GM06990 (cell line): ENCODE measurements around the gene HOXA3.

Source experiments
- DNase-seq: peaks from one replicate; pipeline ENCODE4 v3.0.0-alpha.2; 2011; ENCODE audit not compliant: insufficient read length; ENCODE audit errors: extremely low read depth
- H3K27me3 ChIP-seq: replicated peaks from 2 replicates; pipeline ENCODE4 v1.6.0; 2011; ENCODE audit warnings: low read length; ENCODE audit not compliant: control insufficient read depth, insufficient read depth
- H3K36me3 ChIP-seq: 2 replicates; pipeline ENCODE4 v1.5.1; 2011; ENCODE audit warnings: low read length; ENCODE audit not compliant: control insufficient read depth, insufficient read depth
- H3K4me3 ChIP-seq: replicated peaks from 2 replicates; pipeline ENCODE4 v1.5.1; 2011; ENCODE audit warnings: low read depth, mild to moderate bottlenecking, control low read depth, low read length
- TF ChIP-seq, protein P1 (sequence below): IDR thresholded peaks from 2 replicates; pipeline ENCODE4 v1.5.1; 2011; ENCODE audit warnings: low read length, control low read depth, mild to moderate bottlenecking, inconsistent platforms; ENCODE audit not compliant: insufficient read depth, poor library complexity, severe bottlenecking

HOXA3 gene

DNA sequence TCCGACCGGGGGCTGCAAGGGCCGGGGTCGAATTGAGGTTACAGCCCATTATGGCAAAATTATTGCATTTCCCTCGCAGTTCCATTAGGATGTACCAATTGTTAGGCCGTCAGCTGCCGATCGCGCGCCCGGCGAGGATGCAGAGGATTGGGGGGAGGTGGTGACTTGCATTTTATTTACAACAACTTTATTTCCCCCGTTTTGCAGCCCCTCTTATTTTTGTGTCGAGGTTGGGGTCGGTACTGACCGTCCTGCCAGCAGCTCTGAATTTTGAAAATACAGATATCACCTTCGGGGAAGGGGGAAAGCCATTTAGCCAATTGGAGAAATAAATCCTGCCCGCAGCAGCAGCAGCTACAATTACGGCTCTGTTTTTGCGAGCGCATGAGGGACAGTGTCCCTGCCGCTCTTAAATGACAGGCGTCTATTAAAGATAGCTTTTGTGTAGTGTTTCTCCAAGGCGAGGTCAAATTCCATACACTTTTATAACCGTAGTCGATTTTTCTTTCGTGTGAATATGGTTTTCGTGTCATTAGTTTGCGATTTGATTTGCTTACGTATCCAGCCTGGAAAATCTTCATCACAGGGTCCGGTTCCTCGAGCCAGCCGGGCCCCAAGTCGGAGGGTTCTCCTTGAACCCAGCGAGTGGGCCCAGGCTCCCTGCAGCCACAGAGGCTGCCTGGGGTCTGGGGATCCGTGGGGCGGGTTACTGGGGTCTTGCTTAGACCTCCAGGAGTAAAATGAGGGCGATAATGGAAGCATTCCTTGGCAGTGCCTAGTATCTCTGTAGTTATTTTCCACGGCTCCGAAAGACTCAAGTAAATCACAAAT, 8.2 kb downstream of the HOXA3 start:
- Histone ChIP-seq H3K4me3 (no peak overlapping the region), H3K36me3 (no peaks in the 10 kb centered on the region), H3K27me3 (peaks cover 2% of the 10 kb centered on the region; the same call in 1 of the 2 replicates)
- no peak for DNase-seq
- TF ChIP-seq, protein P1, sequence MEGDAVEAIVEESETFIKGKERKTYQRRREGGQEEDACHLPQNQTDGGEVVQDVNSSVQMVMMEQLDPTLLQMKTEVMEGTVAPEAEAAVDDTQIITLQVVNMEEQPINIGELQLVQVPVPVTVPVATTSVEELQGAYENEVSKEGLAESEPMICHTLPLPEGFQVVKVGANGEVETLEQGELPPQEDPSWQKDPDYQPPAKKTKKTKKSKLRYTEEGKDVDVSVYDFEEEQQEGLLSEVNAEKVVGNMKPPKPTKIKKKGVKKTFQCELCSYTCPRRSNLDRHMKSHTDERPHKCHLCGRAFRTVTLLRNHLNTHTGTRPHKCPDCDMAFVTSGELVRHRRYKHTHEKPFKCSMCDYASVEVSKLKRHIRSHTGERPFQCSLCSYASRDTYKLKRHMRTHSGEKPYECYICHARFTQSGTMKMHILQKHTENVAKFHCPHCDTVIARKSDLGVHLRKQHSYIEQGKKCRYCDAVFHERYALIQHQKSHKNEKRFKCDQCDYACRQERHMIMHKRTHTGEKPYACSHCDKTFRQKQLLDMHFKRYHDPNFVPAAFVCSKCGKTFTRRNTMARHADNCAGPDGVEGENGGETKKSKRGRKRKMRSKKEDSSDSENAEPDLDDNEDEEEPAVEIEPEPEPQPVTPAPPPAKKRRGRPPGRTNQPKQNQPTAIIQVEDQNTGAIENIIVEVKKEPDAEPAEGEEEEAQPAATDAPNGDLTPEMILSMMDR = no peak

DNA sequence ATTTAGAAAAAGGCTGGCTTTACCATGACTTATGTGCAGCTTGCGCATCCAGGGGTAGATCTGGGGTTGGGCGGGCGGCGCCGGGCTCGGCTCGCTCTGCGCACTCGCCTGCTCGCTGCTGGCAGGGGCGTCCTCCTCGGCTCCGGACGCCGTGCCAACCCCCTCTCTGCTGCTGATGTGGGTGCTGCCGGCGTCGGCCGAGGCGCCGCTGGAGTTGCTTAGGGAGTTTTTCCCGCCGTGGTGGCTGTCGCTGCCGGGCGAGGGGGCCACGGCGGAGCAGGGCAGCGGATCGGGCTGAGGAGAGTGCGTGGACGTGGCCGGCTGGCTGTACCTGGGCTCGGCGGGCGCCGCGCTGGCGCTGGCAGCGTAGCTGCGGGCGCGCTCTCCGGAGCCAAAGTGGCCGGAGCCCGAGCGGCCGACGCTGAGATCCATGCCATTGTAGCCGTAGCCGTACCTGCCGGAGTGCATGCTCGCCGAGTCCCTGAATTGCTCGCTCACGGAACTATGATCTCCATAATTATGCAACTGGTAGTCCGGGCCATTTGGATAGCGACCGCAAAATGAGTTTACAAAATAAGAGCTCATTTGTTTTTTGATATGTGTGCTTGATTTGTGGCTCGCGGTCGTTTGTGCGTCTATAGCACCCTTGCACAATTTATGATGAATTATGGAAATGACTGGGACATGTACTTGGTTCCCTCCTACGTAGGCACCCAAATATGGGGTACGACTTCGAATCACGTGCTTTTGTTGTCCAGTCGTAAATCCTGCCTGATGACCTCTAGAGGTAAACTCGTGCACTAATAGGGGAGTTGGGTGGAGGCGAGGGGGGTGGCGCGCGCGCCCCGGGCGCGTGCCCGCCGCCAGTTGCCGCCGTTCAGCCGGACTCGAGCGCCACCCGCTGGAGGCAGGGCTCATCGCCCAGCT, 9.1 kb downstream of the HOXA3 start, which contains the start of gene HOXA5:
HOXA5 (minus strand) TSS at position 659 of the 927 bp plus-strand sequence; CDS start at position 585, 74 bp downstream.
- no peak for DNase-seq
- TF ChIP-seq, protein P1 = no peak
- Histone ChIP-seq H3K27me3 (peaks cover under 1% of the 10 kb centered on the region; the same call in 1 of the 2 replicates), H3K36me3 (no peaks in the 10 kb centered on the region), H3K4me3 (no peak within 1 kb of the TSS)

DNA sequence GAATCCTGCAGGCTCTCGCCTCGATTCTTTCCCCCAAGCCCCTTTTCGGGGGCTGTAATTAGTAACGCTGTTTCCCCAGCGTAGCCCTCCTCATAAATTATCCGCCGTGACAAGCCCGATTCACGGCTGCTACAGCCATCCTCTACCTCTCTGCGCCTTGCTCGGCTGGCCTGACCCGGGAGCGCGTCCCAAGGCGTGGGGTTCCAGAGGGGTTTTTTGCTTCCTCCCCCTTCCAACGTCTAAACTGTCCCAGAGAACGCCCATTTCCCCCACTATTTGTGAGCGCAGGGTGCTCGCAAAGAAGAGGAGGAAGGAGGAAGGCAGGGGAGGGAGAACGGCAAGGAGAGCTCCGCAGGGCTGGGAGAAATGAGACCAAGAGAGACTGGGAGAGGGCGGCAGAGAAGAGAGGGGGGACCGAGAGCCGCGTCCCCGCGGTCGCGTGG, 9.8 kb downstream of the HOXA3 start:
- no peaks in the 10 kb centered on the region; the same call in 1 of the 2 replicates for H3K27me3 ChIP-seq
- no peak overlapping the region for H3K4me3 ChIP-seq
- H3K36me3 ChIP-seq = no peaks in the 10 kb centered on the region
- no peak for DNase-seq
- TF ChIP-seq, protein P1 = no peak

DNA sequence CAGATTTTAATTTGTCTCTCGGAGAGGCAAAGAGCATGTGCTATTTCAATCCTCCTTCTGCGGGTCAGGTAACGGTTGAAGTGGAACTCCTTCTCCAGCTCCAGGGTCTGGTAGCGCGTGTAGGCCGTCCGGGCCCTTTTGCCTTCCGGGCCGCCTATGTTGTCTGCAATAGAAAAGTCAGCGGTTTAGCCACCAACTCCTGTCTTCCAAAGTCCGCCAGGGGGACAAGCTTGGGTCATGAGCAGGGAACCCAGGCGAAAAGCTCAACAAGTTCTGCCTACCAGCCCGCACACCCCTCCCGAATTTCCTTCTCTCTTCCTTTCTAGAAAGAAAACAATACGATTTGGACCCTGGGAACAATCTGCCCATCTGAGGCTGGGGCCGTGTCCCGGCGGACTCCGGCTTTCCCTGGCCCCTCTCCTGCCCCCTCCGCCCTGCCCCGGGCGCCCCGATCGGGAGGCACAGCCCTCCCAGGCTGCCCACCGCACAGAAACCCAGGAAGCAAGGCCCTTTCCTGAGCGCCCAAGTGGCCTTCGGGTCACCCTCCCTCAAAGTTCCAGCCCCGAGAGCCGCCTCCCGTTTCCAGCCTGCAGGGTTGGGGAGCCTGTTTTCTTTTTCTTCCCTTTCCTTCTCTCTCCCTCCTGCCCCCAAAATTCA, 10.3 kb downstream of the HOXA3 start:
- TF ChIP-seq, protein P1 = no peak
- no peaks in the 10 kb centered on the region for H3K27me3 ChIP-seq
- H3K4me3 ChIP-seq = no peak overlapping the region
- H3K36me3 ChIP-seq = no peaks in the 10 kb centered on the region
- DNase-seq = no peak

DNA sequence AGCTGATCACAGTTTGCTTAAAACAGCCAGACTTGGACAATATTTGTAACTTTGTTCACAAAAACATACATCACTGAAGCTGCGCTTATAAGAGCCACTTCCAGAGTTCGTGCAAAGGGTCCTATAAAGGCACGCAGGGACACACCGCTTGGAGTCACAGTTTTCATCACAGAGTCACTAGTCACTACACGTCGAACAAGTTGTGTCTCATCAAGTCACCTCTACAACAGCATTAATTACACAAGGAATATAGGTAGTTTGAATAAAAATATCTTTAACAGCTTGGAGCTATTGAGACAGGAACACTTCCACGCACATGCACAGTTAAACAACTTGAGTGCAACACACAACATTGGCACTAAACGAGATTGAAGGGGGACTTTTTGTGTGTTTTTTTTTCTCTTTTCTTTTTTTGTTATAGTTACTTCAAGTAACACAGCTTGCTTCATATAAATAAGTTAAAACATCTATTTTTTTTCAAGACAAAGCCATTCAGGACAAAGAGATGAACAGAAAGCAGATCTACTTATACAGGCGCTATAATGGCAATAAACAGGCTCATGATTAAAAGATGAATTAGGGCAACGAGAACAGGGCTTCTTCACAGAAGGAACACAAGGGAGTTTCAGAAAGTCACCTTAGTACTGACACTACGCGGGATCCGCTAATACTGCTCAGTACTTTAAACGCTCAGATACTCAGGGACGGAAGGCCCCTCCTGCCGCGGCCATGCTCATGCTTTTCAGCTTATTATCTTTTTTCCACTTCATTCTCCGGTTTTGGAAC, 11.1 kb downstream of the HOXA3 start:
- H3K27me3 ChIP-seq = no peaks in the 10 kb centered on the region
- DNase-seq = no peak
- TF ChIP-seq, protein P1 = no peak
- no peak overlapping the region for H3K4me3 ChIP-seq
- no peaks in the 10 kb centered on the region for H3K36me3 ChIP-seq
